ENCODE results near the gene LRRC40. TPM values are rescaled to one million over a fixed set of nuclear protein-coding genes. Genes with fewer than 3 reads are reported as not detected.

LRRC40 gene
- total and polyA plus RNA-seq, 9 of the 15 experiments (the other 6 are each of a cell fraction or from before 2014, with no cell fraction given) = 16.1 to 36.2 (median 30.9) TPM

DNA sequence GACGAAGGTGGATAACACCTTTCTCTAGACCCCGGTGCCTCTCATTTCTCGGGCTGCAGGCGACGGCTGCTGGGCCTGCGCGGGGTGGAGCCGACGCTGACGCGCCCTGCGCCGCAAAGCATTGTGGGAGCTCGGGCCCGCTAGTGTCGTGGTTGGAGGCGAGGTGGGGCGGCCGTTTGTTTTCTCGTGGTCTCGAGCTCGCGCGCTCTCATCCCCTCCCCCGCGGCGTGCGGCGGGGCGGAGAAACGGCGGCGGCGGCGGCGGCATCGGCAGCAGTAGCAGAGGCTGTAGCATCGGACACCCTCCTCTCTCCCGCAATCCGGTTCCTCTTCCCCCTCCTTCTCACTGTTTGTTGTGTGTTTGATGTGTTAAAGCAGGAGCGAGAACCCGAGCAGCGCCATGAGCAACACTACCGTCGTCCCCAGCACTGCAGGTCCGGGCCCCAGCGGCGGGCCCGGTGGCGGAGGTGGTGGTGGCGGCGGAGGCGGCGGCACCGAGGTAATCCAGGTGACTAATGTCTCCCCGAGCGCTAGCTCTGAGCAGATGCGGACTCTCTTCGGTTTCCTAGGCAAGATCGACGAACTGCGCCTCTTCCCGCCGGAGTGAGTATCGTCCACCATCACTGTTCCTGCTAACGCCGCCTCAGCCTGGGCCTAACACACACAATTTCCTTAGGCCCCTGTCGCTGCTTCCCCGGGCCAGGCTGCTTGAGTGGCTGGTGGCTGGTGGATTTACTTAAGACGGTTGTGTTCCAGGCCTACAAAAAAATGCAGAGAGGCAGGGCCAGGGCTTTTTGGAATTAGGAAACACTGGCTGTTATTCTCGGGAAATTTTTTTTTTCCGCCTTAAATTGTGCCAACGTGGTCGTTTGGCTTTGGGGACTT lies 16.1 kb upstream of the LRRC40 start, which contains the start of gene SRSF11 (continued):
- TF ChIP-seq, protein P1, sequence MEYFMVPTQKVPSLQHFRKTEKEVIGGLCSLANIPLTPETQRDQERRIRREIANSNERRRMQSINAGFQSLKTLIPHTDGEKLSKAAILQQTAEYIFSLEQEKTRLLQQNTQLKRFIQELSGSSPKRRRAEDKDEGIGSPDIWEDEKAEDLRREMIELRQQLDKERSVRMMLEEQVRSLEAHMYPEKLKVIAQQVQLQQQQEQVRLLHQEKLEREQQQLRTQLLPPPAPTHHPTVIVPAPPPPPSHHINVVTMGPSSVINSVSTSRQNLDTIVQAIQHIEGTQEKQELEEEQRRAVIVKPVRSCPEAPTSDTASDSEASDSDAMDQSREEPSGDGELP (CRISPR knock-in tag; IDR thresholded peaks at IDR 0.05; ENCODE audit: borderline replicate concordance) = peak; percentile 77; the same call in 1 of the 2 replicates
- TF ChIP-seq, protein P2, sequence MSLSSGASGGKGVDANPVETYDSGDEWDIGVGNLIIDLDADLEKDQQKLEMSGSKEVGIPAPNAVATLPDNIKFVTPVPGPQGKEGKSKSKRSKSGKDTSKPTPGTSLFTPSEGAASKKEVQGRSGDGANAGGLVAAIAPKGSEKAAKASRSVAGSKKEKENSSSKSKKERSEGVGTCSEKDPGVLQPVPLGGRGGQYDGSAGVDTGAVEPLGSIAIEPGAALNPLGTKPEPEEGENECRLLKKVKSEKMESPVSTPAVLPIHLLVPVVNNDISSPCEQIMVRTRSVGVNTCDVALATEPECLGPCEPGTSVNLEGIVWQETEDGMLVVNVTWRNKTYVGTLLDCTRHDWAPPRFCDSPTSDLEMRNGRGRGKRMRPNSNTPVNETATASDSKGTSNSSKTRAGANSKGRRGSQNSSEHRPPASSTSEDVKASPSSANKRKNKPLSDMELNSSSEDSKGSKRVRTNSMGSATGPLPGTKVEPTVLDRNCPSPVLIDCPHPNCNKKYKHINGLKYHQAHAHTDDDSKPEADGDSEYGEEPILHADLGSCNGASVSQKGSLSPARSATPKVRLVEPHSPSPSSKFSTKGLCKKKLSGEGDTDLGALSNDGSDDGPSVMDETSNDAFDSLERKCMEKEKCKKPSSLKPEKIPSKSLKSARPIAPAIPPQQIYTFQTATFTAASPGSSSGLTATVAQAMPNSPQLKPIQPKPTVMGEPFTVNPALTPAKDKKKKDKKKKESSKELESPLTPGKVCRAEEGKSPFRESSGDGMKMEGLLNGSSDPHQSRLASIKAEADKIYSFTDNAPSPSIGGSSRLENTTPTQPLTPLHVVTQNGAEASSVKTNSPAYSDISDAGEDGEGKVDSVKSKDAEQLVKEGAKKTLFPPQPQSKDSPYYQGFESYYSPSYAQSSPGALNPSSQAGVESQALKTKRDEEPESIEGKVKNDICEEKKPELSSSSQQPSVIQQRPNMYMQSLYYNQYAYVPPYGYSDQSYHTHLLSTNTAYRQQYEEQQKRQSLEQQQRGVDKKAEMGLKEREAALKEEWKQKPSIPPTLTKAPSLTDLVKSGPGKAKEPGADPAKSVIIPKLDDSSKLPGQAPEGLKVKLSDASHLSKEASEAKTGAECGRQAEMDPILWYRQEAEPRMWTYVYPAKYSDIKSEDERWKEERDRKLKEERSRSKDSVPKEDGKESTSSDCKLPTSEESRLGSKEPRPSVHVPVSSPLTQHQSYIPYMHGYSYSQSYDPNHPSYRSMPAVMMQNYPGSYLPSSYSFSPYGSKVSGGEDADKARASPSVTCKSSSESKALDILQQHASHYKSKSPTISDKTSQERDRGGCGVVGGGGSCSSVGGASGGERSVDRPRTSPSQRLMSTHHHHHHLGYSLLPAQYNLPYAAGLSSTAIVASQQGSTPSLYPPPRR (CRISPR knock-in tag; IDR thresholded peaks at IDR 0.05; ENCODE audit: borderline replicate concordance) = no peak
- no peak for TF ChIP-seq ZNF77 (CRISPR knock-in tag; IDR thresholded peaks at IDR 0.05)
- TF ChIP-seq, protein P3, sequence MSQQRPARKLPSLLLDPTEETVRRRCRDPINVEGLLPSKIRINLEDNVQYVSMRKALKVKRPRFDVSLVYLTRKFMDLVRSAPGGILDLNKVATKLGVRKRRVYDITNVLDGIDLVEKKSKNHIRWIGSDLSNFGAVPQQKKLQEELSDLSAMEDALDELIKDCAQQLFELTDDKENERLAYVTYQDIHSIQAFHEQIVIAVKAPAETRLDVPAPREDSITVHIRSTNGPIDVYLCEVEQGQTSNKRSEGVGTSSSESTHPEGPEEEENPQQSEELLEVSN (IDR thresholded peaks at IDR 0.05; ENCODE audit: borderline replicate concordance in 1 of 2, extremely low read depth in 1 of 2, insufficient read depth in 1 of 2, insufficient read length in 1 of 2, low read depth in 1 of 2, low read length in 1 of 2, poor library complexity in 1 of 2, severe bottlenecking in 1 of 2) = peak; percentile 67 to 81
- TF ChIP-seq PRPF4 (IDR thresholded peaks at IDR 0.05; ENCODE audit: insufficient read depth, low read depth, low read length, poor library complexity, severe bottlenecking) = no peak
- no peak for TF ChIP-seq ZNF584 (CRISPR knock-in tag; IDR thresholded peaks at IDR 0.05; ENCODE audit: low read depth)
- TF ChIP-seq ZNF232 (CRISPR knock-in tag; IDR thresholded peaks at IDR 0.05) = 0 out of 2 replicates have a peak, but pooled peaks have one; percentile 33
- no peak for TF ChIP-seq NCOR1 (IDR thresholded peaks at IDR 0.05)
- TF ChIP-seq PTTG1 (tag; IDR thresholded peaks at IDR 0.05; ENCODE audit: low read depth) = no peak
- peak; percentile 58; the same call in 1 of the 2 replicates for TF ChIP-seq ZBTB17 (CRISPR knock-in tag; IDR thresholded peaks at IDR 0.05)
- no peak for TF ChIP-seq ESRRB (CRISPR knock-in tag; IDR thresholded peaks at IDR 0.05; ENCODE audit: borderline replicate concordance)
- TF ChIP-seq, protein P4, sequence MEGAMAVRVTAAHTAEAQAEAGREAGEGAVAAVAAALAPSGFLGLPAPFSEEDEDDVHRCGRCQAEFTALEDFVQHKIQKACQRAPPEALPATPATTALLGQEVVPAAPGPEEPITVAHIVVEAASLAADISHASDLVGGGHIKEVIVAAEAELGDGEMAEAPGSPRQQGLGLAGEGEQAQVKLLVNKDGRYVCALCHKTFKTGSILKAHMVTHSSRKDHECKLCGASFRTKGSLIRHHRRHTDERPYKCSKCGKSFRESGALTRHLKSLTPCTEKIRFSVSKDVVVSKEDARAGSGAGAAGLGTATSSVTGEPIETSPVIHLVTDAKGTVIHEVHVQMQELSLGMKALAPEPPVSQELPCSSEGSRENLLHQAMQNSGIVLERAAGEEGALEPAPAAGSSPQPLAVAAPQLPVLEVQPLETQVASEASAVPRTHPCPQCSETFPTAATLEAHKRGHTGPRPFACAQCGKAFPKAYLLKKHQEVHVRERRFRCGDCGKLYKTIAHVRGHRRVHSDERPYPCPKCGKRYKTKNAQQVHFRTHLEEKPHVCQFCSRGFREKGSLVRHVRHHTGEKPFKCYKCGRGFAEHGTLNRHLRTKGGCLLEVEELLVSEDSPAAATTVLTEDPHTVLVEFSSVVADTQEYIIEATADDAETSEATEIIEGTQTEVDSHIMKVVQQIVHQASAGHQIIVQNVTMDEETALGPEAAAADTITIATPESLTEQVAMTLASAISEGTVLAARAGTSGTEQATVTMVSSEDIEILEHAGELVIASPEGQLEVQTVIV (CRISPR knock-in tag; IDR thresholded peaks at IDR 0.05; ENCODE audit: borderline replicate concordance) = no peak; the same call in 1 of the 2 replicates
- TF ChIP-seq JUNB (CRISPR knock-in tag; conservative IDR thresholded peaks at IDR 0.05) = no peak
- TF ChIP-seq NFE2L1 (tag; IDR thresholded peaks at IDR 0.05; ENCODE audit: borderline replicate concordance, low read depth) = no peak
- no peak for TF ChIP-seq SRSF1 (IDR thresholded peaks at IDR 0.05; ENCODE audit: low read depth, low read length)
- TF ChIP-seq RFX5 (IDR thresholded peaks at IDR 0.05; ENCODE audit: low read depth, low read length) = no peak
